Measurements from ENCODE around the gene ADCY1. TPM values are rescaled to one million over a fixed set of nuclear protein-coding genes. Genes with fewer than 3 reads are reported as not detected.

Gene ADCY1
- total RNA-seq, 1 donor from 2014 or later: 9.9 TPM

- peak overlapping the region; percentile 51 to 74 (median 55) for H3K4me3 ChIP-seq (ENCODE audit: low read length in 3 of 3)
These were observed 9.2 kb upstream of the ADCY1 start for GRCh38 chr7:45564886-45565455.

GRCh38 chr7:45566386-45566785 is 7.8 kb upstream of the ADCY1 start:
- H3K27me3 ChIP-seq (ENCODE audit: control insufficient read depth in 3 of 3, insufficient read depth in 3 of 3, low read length in 3 of 3): no peaks in the 10 kb centered on the region
- no peak overlapping the region for H3K4me3 ChIP-seq (ENCODE audit: low read length in 3 of 3)
- H3K9ac ChIP-seq (ENCODE audit: low read depth in 1 of 3, low read length in 3 of 3): no peak overlapping the region
- no peaks in the 10 kb centered on the region for H3K36me3 ChIP-seq (ENCODE audit: control insufficient read depth in 3 of 3, insufficient read depth in 3 of 3, low read length in 3 of 3)
- H3K27ac ChIP-seq (ENCODE audit: low read depth, low read length): no peak overlapping the region
- H3K4me1 ChIP-seq (ENCODE audit: control insufficient read depth in 3 of 3, insufficient read depth in 3 of 3, low read length in 3 of 3): peaks cover 23 to 31% (median 24%) of the 10 kb centered on the region in 3 donors
- no peaks in the 10 kb centered on the region for H3K9me3 ChIP-seq (ENCODE audit: control insufficient read depth in 3 of 3, low read length in 3 of 3)

More at GRCh38 chr7:45564886-45565455, 9.2 kb upstream of the ADCY1 start:
- Histone ChIP-seq H3K9me3 (ENCODE audit: control insufficient read depth in 3 of 3, low read length in 3 of 3) (peaks cover 0 to 1% (median 1%) of the 10 kb centered on the region in 3 donors), H3K27me3 (ENCODE audit: control insufficient read depth in 3 of 3, insufficient read depth in 3 of 3, low read length in 3 of 3) (no peaks in the 10 kb centered on the region), H3K4me1 (ENCODE audit: control insufficient read depth in 3 of 3, insufficient read depth in 3 of 3, low read length in 3 of 3) (peaks cover 23 to 31% (median 24%) of the 10 kb centered on the region in 3 donors), H3K9ac (ENCODE audit: low read depth in 1 of 3, low read length in 3 of 3) (peak overlapping the region; percentile 66 to 90 (median 82)), H3K36me3 (ENCODE audit: control insufficient read depth in 3 of 3, insufficient read depth in 3 of 3, low read length in 3 of 3) (no peaks in the 10 kb centered on the region), H3K27ac (ENCODE audit: low read depth, low read length) (peak overlapping the region; percentile 89)

GRCh38 chr7:45566961-45567360 is 7.2 kb upstream of the ADCY1 start:
- Histone ChIP-seq H3K27me3 (ENCODE audit: control insufficient read depth in 3 of 3, insufficient read depth in 3 of 3, low read length in 3 of 3) (no peaks in the 10 kb centered on the region), H3K27ac (ENCODE audit: low read depth, low read length) (no peak overlapping the region), H3K36me3 (ENCODE audit: control insufficient read depth in 3 of 3, insufficient read depth in 3 of 3, low read length in 3 of 3) (no peaks in the 10 kb centered on the region), H3K4me3 (ENCODE audit: low read length in 3 of 3) (no peak overlapping the region), H3K9ac (ENCODE audit: low read depth in 1 of 3, low read length in 3 of 3) (no peak overlapping the region), H3K9me3 (ENCODE audit: control insufficient read depth in 3 of 3, low read length in 3 of 3) (no peaks in the 10 kb centered on the region), H3K4me1 (ENCODE audit: control insufficient read depth in 3 of 3, insufficient read depth in 3 of 3, low read length in 3 of 3) (peaks cover 23 to 31% (median 24%) of the 10 kb centered on the region in 3 donors)

- no peaks in the 10 kb centered on the region for H3K36me3 ChIP-seq (ENCODE audit: control insufficient read depth in 3 of 3, insufficient read depth in 3 of 3, low read length in 3 of 3)
- H3K4me1 ChIP-seq (ENCODE audit: control insufficient read depth in 3 of 3, insufficient read depth in 3 of 3, low read length in 3 of 3): peaks cover 23 to 31% (median 24%) of the 10 kb centered on the region in 3 donors
- H3K4me3 ChIP-seq (ENCODE audit: low read length in 3 of 3): no peak overlapping the region
- no peak overlapping the region for H3K9ac ChIP-seq (ENCODE audit: low read depth in 1 of 3, low read length in 3 of 3)
- no peak overlapping the region for H3K27ac ChIP-seq (ENCODE audit: low read depth, low read length)
- H3K27me3 ChIP-seq (ENCODE audit: control insufficient read depth in 3 of 3, insufficient read depth in 3 of 3, low read length in 3 of 3): no peaks in the 10 kb centered on the region
- no peaks in the 10 kb centered on the region for H3K9me3 ChIP-seq (ENCODE audit: control insufficient read depth in 3 of 3, low read length in 3 of 3)
These were observed 6.5 kb upstream of the ADCY1 start for GRCh38 chr7:45567713-45568112.

GRCh38 chr7:45568536-45569289 is 5.5 kb upstream of the ADCY1 start:
- no peaks in the 10 kb centered on the region for H3K36me3 ChIP-seq (ENCODE audit: control insufficient read depth in 3 of 3, insufficient read depth in 3 of 3, low read length in 3 of 3)
- H3K4me1 ChIP-seq (ENCODE audit: control insufficient read depth in 3 of 3, insufficient read depth in 3 of 3, low read length in 3 of 3): peaks cover 19 to 27% (median 20%) of the 10 kb centered on the region in 3 donors
- H3K27me3 ChIP-seq (ENCODE audit: control insufficient read depth in 3 of 3, insufficient read depth in 3 of 3, low read length in 3 of 3): no peaks in the 10 kb centered on the region
- no peak overlapping the region for H3K4me3 ChIP-seq (ENCODE audit: low read length in 3 of 3)
- no peaks in the 10 kb centered on the region for H3K9me3 ChIP-seq (ENCODE audit: control insufficient read depth in 3 of 3, low read length in 3 of 3)
- H3K27ac ChIP-seq (ENCODE audit: low read depth, low read length): no peak overlapping the region
- H3K9ac ChIP-seq (ENCODE audit: low read depth in 1 of 3, low read length in 3 of 3): no peak overlapping the region

- no peaks in the 10 kb centered on the region for H3K9me3 ChIP-seq (ENCODE audit: control insufficient read depth in 3 of 3, low read length in 3 of 3)
- no peak overlapping the region for H3K9ac ChIP-seq (ENCODE audit: low read depth in 1 of 3, low read length in 3 of 3)
- H3K27ac ChIP-seq (ENCODE audit: low read depth, low read length): no peak overlapping the region
- H3K4me3 ChIP-seq (ENCODE audit: low read length in 3 of 3): no peak overlapping the region
- peaks cover 14 to 21% (median 16%) of the 10 kb centered on the region in 3 donors for H3K4me1 ChIP-seq (ENCODE audit: control insufficient read depth in 3 of 3, insufficient read depth in 3 of 3, low read length in 3 of 3)
- H3K27me3 ChIP-seq (ENCODE audit: control insufficient read depth in 3 of 3, insufficient read depth in 3 of 3, low read length in 3 of 3): no peaks in the 10 kb centered on the region
- no peaks in the 10 kb centered on the region for H3K36me3 ChIP-seq (ENCODE audit: control insufficient read depth in 3 of 3, insufficient read depth in 3 of 3, low read length in 3 of 3)
These were observed 4.9 kb upstream of the ADCY1 start for GRCh38 chr7:45569290-45569685.

- no peak overlapping the region for H3K27ac ChIP-seq (ENCODE audit: low read depth, low read length)
- peaks cover 10 to 18% (median 11%) of the 10 kb centered on the region in 3 donors for H3K4me1 ChIP-seq (ENCODE audit: control insufficient read depth in 3 of 3, insufficient read depth in 3 of 3, low read length in 3 of 3)
- H3K36me3 ChIP-seq (ENCODE audit: control insufficient read depth in 3 of 3, insufficient read depth in 3 of 3, low read length in 3 of 3): no peaks in the 10 kb centered on the region
- H3K4me3 ChIP-seq (ENCODE audit: low read length in 3 of 3): no peak overlapping the region
- peaks cover 0 to 10% (median 7%) of the 10 kb centered on the region in 3 donors for H3K27me3 ChIP-seq (ENCODE audit: control insufficient read depth in 3 of 3, insufficient read depth in 3 of 3, low read length in 3 of 3)
- H3K9me3 ChIP-seq (ENCODE audit: control insufficient read depth in 3 of 3, low read length in 3 of 3): no peaks in the 10 kb centered on the region
- no peak overlapping the region for H3K9ac ChIP-seq (ENCODE audit: low read depth in 1 of 3, low read length in 3 of 3)
These were observed 3.4 kb upstream of the ADCY1 start for GRCh38 chr7:45570797-45571196.

- Histone ChIP-seq H3K36me3 (ENCODE audit: control insufficient read depth in 3 of 3, insufficient read depth in 3 of 3, low read length in 3 of 3) (no peaks in the 10 kb centered on the region), H3K27ac (ENCODE audit: low read depth, low read length) (no peak overlapping the region), H3K4me3 (ENCODE audit: low read length in 3 of 3) (no peak overlapping the region), H3K9ac (ENCODE audit: low read depth in 1 of 3, low read length in 3 of 3) (no peak overlapping the region), H3K4me1 (ENCODE audit: control insufficient read depth in 3 of 3, insufficient read depth in 3 of 3, low read length in 3 of 3) (peaks cover 10 to 15% (median 15%) of the 10 kb centered on the region in 3 donors), H3K9me3 (ENCODE audit: control insufficient read depth in 3 of 3, low read length in 3 of 3) (no peaks in the 10 kb centered on the region), H3K27me3 (ENCODE audit: control insufficient read depth in 3 of 3, insufficient read depth in 3 of 3, low read length in 3 of 3) (peaks cover 0 to 10% (median 7%) of the 10 kb centered on the region in 3 donors)
These were observed 964 bp upstream of the ADCY1 start for GRCh38 chr7:45573204-45573603.

- Histone ChIP-seq H3K4me1 (ENCODE audit: control insufficient read depth in 3 of 3, insufficient read depth in 3 of 3, low read length in 3 of 3) (peaks cover 10 to 15% (median 15%) of the 10 kb centered on the region in 3 donors), H3K27me3 (ENCODE audit: control insufficient read depth in 3 of 3, insufficient read depth in 3 of 3, low read length in 3 of 3) (peaks cover 0 to 10% (median 7%) of the 10 kb centered on the region in 3 donors), H3K9me3 (ENCODE audit: control insufficient read depth in 3 of 3, low read length in 3 of 3) (no peaks in the 10 kb centered on the region), H3K27ac (ENCODE audit: low read depth, low read length) (no peak overlapping the region), H3K4me3 (ENCODE audit: low read length in 3 of 3) (peak overlapping the region; percentile 69 to 83 (median 81)), H3K9ac (ENCODE audit: low read depth in 1 of 3, low read length in 3 of 3) (peak overlapping the region in 1 of 3 donors; percentile 81), H3K36me3 (ENCODE audit: control insufficient read depth in 3 of 3, insufficient read depth in 3 of 3, low read length in 3 of 3) (no peaks in the 10 kb centered on the region)
These were observed 174 bp downstream of the ADCY1 start for GRCh38 chr7:45574416-45574668.
